SK-N-SH treated with all-trans-retinoic acid at 6 μM for 48 hours (cell line): Measurements from ENCODE around the gene KRTAP4-12.
"Not testable (repeated sequence)": the region's sequence is repeated elsewhere in the genome, so short reads cannot be mapped to it uniquely, and the experiment has no call there.

Source experiments
- ZFP3 ChIP-seq: fragments of 250-450 bp; sonication (Bioruptor Pico); IDR thresholded peaks from 2 replicates; pipeline ENCODE4 v1.5.0; 2020; ENCODE audit warnings: mild to moderate bottlenecking, moderate library complexity
- ZFP30 ChIP-seq: fragments of 450-650 bp; formaldehyde crosslinking; IDR thresholded peaks from 2 replicates; pipeline ENCODE4 v1.5.0; 2022; ENCODE audit warnings: mild to moderate bottlenecking, moderate library complexity
- TF ChIP-seq, protein P1 (sequence below): fragments of 250-450 bp; sonication (Bioruptor Pico); IDR thresholded peaks from 2 replicates; pipeline ENCODE4 v1.5.1; 2020; ENCODE audit warnings: low read depth, mild to moderate bottlenecking, moderate library complexity

DNA sequence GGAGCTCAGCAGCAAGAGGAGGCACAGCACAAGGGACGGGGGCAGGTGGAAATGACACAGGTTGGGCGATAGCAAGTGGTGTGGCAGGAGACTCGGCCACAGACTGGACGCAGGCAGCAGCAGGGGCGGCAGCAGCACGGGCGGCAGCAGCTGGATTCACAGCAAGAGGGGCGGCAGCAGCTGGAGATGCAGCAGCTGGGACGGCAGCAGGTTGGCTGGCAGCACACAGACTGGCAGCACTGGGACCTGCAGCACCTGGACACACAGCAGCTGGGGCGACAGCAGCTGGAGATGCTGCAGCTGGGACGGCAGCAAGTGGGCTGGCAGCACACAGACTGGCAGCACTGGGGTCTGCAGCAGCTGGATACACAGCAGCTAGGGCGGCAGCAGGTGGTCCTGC is 15.9 kb upstream of the KRTAP4-12 start:
- TF ChIP-seq, protein P1, sequence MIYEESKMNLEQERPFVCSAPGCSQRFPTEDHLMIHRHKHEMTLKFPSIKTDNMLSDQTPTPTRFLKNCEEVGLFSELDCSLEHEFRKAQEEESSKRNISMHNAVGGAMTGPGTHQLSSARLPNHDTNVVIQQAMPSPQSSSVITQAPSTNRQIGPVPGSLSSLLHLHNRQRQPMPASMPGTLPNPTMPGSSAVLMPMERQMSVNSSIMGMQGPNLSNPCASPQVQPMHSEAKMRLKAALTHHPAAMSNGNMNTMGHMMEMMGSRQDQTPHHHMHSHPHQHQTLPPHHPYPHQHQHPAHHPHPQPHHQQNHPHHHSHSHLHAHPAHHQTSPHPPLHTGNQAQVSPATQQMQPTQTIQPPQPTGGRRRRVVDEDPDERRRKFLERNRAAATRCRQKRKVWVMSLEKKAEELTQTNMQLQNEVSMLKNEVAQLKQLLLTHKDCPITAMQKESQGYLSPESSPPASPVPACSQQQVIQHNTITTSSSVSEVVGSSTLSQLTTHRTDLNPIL (CRISPR knock-in tag): not testable (repeated sequence)
- not testable (repeated sequence) for TF ChIP-seq ZFP3 (CRISPR knock-in tag); ZFP30
